Activated CD4-positive, alpha-beta T cell treated with anti-CD3 and anti-CD28 coated beads for 24 hours (primary cell): ENCODE results near the gene ICAM3.
"Not testable (repeated sequence)": the region's sequence is repeated elsewhere in the genome, so short reads cannot be mapped to it uniquely, and the experiment has no call there.

Experiments used
- DNase-seq, 2 donors: peaks; one replicate each; pipeline ENCODE4 v3.0.0-alpha.2; 2020; ENCODE audit warnings: low read depth in 2 of 2

Gene ICAM3

GRCh38 chr19:10352764-10353671 lies 13.6 kb upstream of the ICAM3 start:
- DNase-seq, result no peak

GRCh38 chr19:10346509-10346908 lies 7.1 kb upstream of the ICAM3 start:
- DNase-seq, result no peak

DNA sequence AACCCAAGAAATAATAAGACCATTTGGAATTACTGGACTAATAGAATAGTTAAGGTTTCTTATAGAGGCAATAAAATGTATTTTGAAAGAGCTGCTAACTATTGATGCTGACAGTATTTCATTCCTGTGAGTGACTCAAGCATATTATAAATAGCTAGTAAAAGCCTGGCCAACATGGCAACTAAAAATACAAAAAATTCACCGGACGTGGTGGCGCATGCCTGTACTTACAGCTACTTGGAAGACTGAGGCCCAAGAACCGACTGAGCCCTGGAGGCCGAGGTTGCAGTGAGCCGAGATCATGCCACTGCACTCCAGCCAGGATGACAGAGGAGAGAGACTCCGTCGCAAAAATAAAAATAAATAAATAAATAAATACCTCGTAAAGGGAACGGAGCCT lies 5.4 kb upstream of the ICAM3 start:
- no peak for DNase-seq

GRCh38 chr19:10343495-10343894 lies 4.1 kb upstream of the ICAM3 start:
- DNase-seq, result no peak

- DNase-seq, result no peak
Measured at GRCh38 chr19:10339977-10340376, 553 bp upstream of the ICAM3 start.

GRCh38 chr19:10338940-10339339 lies 484 bp downstream of the ICAM3 start:
- DNase-seq, result no peak

DNA sequence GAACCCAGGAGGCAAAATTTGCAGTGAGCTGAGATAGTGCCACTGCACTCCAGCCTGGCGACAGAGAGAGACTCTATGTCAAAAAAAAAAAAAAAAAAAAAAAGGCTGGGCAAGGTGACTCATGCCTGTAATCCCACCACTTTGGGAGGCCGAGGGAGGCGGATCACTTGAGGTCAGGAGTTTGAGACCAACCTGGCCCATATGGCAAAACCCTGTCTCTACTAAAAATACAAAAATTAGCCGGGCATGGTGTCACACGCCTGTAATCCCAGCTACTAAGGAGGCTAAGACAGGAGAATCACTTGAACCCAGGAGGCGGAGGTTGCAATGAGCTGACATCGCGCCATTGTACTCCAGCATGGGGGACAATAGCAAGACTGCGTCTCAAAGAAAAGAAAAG lies 2.7 kb downstream of the ICAM3 start:
- DNase-seq, result not testable (repeated sequence)

DNA sequence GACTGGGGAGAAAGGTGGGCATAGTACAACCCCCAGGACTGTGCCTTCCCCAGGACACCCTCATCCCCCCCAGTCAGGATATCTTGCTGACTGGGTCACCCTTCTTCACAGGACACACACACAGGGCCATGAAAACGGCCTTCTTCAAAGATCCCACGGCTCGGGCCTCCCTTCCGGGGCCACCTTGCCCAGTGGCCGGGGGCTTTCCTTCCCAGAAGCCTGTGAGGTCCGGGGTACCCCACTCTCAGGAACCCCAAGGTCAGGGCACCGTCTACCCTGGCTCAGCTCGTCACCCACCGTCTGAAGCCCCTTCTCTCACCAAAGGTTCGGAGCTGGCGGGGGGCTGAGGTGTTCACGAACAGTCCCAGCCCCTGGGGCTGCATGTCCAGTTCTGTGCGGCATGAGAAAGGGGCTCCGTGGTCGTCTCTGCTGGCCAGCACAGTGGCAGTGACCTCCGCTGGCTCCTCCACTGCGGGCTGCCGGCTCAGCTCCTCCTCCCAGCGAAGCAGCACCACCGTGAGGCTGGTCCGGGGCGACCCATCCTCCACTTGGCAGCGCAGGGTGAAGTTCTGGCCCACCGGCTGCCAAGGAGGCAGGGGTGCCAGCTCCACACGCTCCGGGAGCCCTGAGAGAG lies 4.0 kb downstream of the ICAM3 start:
- DNase-seq, result no peak

GRCh38 chr19:10334588-10335351 lies 4.7 kb downstream of the ICAM3 start:
- peak; percentile 35 to 61 for DNase-seq

GRCh38 chr19:10333758-10334587 lies 5.5 kb downstream of the ICAM3 start:
- no peak for DNase-seq

- peak; percentile 97 to 99 for DNase-seq
Measured at GRCh38 chr19:10332965-10333757, 6.3 kb downstream of the ICAM3 start, which contains the start of gene RAVER1. Gene RAVER1 (minus strand): TSS chr19:10333529. CDS start chr19:10333507, 22 bp downstream.

GRCh38 chr19:10332158-10332964 lies 7.1 kb downstream of the ICAM3 start:
- no peak for DNase-seq

DNA sequence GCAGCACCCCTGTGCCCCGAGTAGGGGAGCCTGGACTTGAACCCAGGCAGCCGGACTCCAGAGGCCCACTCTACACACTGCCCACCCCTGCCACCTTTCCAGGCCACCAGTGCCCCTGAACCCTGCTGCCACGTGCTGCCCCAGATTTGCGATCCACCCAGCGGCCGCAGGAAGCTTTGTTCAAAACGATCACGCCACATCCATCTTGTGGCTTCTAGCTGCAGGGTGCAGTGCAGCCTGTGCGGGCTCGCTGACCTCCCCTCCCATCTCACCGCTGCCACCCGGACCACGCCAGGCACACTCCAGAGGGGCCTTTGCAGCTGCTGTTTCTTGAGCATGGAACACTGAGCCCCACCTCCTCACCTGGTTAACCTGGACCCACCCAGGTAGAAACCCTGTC lies 9.9 kb downstream of the ICAM3 start:
- no peak for DNase-seq

DNA sequence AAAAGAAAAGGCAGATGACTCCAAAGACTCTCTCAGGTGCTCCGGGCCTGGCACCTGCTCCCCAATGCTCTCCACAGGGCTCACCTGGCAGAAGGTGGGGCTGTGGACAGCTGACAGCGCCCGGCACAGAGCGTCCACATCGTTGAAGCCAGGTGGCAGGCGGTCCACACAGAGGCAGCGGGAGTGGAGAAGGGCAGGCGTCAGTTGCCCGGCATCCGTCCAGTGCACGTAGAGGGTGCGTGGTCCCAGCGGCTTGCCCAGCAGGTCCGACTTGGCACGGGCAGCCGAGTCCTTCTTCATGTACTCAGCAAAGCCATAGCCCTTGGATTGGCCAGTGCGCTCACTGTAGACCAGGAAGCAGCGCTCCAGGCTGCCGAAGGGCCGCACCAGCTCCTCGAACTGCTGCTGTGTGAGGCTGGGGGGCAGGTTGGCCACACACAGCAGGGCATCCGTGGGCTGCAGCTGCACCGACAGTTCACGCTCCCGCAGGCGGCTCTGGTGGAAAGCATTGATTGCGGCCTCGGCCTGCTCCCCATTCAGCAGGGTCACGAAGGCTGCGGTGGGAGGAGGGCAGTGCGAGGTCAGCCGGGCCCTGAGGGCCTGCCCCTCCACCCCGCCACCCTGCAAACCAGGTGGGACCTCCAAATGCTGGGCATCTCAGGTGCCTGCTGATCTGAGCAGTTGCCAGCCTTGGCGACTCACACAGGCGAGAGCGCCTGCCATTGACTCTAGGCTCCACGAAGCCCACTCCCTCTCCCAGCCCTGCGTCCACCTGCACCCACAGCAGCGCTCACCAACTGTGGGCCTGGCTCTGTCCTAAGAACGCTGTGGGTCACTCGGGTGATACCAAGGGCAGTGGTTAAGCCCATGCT lies 10.6 kb downstream of the ICAM3 start:
- no peak for DNase-seq

DNA sequence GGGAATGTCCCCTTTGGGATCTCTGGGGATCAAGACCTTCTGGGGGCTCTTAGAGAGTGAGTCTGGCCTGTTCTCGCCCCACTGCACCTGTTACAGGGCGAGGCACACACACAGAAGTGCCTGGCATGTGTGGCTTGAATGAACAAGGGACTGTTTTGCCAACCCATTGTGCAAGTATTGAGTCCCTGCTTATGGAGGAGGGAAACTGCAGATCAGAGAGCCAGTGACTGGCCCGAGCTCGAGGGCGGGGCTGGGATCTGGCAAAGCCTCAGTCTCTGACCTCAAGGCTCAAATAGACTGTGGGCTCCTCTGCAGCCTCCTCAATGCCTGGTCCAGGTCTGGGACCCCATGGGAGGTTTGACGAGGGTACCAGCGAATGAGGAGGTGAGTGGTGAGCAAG lies 11.6 kb downstream of the ICAM3 start:
- no peak for DNase-seq

GRCh38 chr19:10325732-10326131 lies 13.7 kb downstream of the ICAM3 start:
- DNase-seq, result no peak

- no peak for DNase-seq
Measured at GRCh38 chr19:10321874-10322835, 17.3 kb downstream of the ICAM3 start.

DNA sequence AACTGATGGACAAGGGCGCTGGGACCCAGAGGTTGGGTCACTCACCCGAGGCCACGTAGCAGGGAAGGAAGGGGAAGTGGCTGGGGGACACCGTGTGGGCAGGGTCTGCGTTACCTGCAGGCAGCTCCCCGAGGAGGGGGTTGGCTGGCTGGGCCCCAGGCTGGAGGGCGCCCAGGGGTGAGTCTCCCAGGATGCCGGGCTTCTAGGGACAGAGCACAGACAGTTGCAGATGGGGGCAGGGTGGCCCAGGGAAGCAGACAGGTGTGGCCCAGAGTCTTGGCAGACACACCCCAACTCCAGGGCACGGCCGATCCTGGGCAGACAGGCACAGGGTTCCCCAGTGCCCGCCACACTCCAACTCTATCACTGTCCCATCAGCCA lies 18.0 kb downstream of the ICAM3 start:
- no peak for DNase-seq
